Astrocyte (in vitro differentiated cells and primary cell): ENCODE measurements around the gene VAV2. TPM values are rescaled to one million over a fixed set of nuclear protein-coding genes. Genes with fewer than 3 reads are reported as not detected.
A peak's percentile ranks its signal among the peaks of the same experiment; 100 is the strongest.

ENCODE experiments used
- DNase-seq: peaks from one replicate; pipeline ENCODE4 v3.0.0-alpha.2; 2010; ENCODE audit warnings: low read depth
- FAIRE-seq: peaks from 2 replicates; lab custom pipeline; 2011; peaks lifted over from hg19 to GRCh38; lab: Jason Lieb, UNC
- H2AFZ ChIP-seq: 2 replicates; pipeline ENCODE4 v1.6.0; 2012; ENCODE audit warnings: low read depth, low read length, inconsistent platforms
- H3K27ac ChIP-seq: 2 replicates; pipeline ENCODE4 v1.5.1; 2011; ENCODE audit warnings: low read depth, low read length, inconsistent platforms
- H3K27me3 ChIP-seq: 2 replicates; pipeline ENCODE4 v1.6.0; 2011; ENCODE audit warnings: low read length, inconsistent platforms; ENCODE audit not compliant: insufficient read depth
- H3K36me3 ChIP-seq: 2 replicates; pipeline ENCODE4 v1.5.1; 2011; ENCODE audit warnings: low read length, inconsistent platforms; ENCODE audit not compliant: insufficient read depth
- H3K4me1 ChIP-seq: 2 replicates; pipeline ENCODE4 v1.5.1; 2011; ENCODE audit warnings: low read length, inconsistent platforms; ENCODE audit not compliant: insufficient read depth
- H3K4me2 ChIP-seq: 2 replicates; pipeline ENCODE4 v1.6.0; 2012; ENCODE audit warnings: low read length, inconsistent platforms
- H3K4me3 ChIP-seq: 2 replicates; pipeline ENCODE4 v1.5.1; 2011; ENCODE audit warnings: low read depth, mild to moderate bottlenecking, low read length, inconsistent platforms; ENCODE audit not compliant: insufficient read depth
- H3K79me2 ChIP-seq: 2 replicates; pipeline ENCODE4 v1.6.0; 2012; ENCODE audit warnings: mild to moderate bottlenecking, low read length, inconsistent platforms; ENCODE audit not compliant: insufficient read depth
- H3K9ac ChIP-seq: 2 replicates; pipeline ENCODE4 v1.6.0; 2012; ENCODE audit warnings: mild to moderate bottlenecking, low read length, inconsistent platforms
- H3K9me3 ChIP-seq: 2 replicates; pipeline ENCODE4 v1.5.1; 2012; ENCODE audit warnings: low read depth, mild to moderate bottlenecking, low read length, inconsistent platforms; ENCODE audit not compliant: insufficient read depth
- H4K20me1 ChIP-seq: 2 replicates; pipeline ENCODE4 v1.6.0; 2012; ENCODE audit warnings: low read length, inconsistent platforms; ENCODE audit not compliant: insufficient read depth
- H3K27ac Mint-ChIP-seq: one replicate; pipeline ENCODE4 v1.8.0; 2021; ENCODE audit warnings: mild to moderate bottlenecking, mixed read lengths; ENCODE audit not compliant: unreplicated experiment
- H3K27me3 Mint-ChIP-seq: one replicate; pipeline ENCODE4 v1.8.0; 2021; ENCODE audit warnings: low read depth, mixed read lengths; ENCODE audit not compliant: unreplicated experiment
- H3K36me3 Mint-ChIP-seq: one replicate; pipeline ENCODE4 v1.8.0; 2021; ENCODE audit warnings: low read depth, mixed read lengths; ENCODE audit not compliant: unreplicated experiment
- H3K4me1 Mint-ChIP-seq: one replicate; pipeline ENCODE4 v1.8.0; 2021; ENCODE audit warnings: low read depth, mixed read lengths; ENCODE audit not compliant: unreplicated experiment
- H3K4me3 Mint-ChIP-seq: one replicate; pipeline ENCODE4 v1.8.0; 2021; ENCODE audit warnings: mild to moderate bottlenecking, moderate library complexity, mixed read lengths; ENCODE audit not compliant: unreplicated experiment
- H3K9me3 Mint-ChIP-seq: one replicate; pipeline ENCODE4 v1.8.0; 2021; ENCODE audit warnings: mild to moderate bottlenecking, mixed read lengths; ENCODE audit not compliant: unreplicated experiment
- EZH2 ChIP-seq: IDR thresholded peaks from 2 replicates; pipeline ENCODE4 v1.6.1; 2012; ENCODE audit warnings: mild to moderate bottlenecking, low read length, inconsistent platforms; ENCODE audit not compliant: insufficient read depth
- total RNA-seq: library from RNA; stranded (reverse); gene quantifications from 2 replicates; pipeline ENCODE4 v1.2.1, GENCODE V29; 2021
- TF ChIP-seq, protein P1 (sequence below): IDR thresholded peaks from 2 replicates; pipeline ENCODE4 v1.5.1; 2011; ENCODE audit warnings: low read depth, mild to moderate bottlenecking, inconsistent platforms, low read length, moderate library complexity; ENCODE audit not compliant: insufficient read depth

VAV2 gene
- total RNA-seq, 1 donor from 2014 or later: 36.5 TPM

DNA sequence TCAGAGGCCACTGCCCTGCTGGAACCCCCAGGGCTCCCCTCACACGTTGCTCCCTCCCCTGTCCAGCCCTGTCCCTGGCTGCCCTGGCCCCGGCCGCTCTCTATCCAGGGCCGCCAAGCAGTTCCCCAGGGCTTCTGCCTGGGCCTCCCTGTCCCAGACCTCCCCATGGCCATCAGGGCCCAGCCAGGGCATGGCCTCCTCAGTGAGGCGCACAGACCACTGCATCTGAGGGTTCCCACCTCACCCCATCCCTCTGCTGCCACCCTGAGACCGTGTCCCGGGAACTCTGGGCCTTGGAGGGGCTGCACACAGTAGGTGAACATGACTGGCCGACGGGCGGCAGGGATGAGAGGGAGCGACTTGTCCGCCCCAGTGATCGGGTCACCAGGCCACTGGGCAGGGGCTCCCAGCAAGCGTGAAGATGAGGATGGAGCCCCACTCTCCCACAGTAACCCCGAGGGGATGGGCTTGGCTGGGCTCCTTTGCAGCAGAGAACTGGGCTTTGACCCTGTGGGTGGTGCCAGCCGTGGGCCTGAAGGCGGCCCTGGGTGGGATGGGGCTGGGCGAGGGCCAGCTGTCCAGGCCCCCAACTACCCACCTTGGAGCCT, 145.5 kb downstream of the VAV2 start:
- Histone ChIP-seq H4K20me1 (peaks cover 32% of the 10 kb centered on the region), H3K9me3 (no peaks in the 10 kb centered on the region), H3K4me1 (peaks cover 14% of the 10 kb centered on the region), H2AFZ (no peak overlapping the region), H3K9ac (no peak overlapping the region), H3K79me2 (peaks cover 60% of the 10 kb centered on the region), H3K4me2 (no peak overlapping the region), H3K27ac (no peak overlapping the region), H3K4me3 (no peak overlapping the region), H3K36me3 (no peaks in the 10 kb centered on the region), H3K27me3 (no peaks in the 10 kb centered on the region)
- Mint-ChIP-seq H3K4me3 (no peak overlapping the region), H3K4me1 (peaks cover 7% of the 10 kb centered on the region), H3K9me3 (no peaks in the 10 kb centered on the region), H3K27me3 (no peaks in the 10 kb centered on the region), H3K36me3 (peaks cover 14% of the 10 kb centered on the region), H3K27ac (no peak overlapping the region)
- no peak for TF ChIP-seq EZH2
- TF ChIP-seq, protein P1, sequence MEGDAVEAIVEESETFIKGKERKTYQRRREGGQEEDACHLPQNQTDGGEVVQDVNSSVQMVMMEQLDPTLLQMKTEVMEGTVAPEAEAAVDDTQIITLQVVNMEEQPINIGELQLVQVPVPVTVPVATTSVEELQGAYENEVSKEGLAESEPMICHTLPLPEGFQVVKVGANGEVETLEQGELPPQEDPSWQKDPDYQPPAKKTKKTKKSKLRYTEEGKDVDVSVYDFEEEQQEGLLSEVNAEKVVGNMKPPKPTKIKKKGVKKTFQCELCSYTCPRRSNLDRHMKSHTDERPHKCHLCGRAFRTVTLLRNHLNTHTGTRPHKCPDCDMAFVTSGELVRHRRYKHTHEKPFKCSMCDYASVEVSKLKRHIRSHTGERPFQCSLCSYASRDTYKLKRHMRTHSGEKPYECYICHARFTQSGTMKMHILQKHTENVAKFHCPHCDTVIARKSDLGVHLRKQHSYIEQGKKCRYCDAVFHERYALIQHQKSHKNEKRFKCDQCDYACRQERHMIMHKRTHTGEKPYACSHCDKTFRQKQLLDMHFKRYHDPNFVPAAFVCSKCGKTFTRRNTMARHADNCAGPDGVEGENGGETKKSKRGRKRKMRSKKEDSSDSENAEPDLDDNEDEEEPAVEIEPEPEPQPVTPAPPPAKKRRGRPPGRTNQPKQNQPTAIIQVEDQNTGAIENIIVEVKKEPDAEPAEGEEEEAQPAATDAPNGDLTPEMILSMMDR: no peak
- no peak for DNase-seq
- FAIRE-seq: no peak

DNA sequence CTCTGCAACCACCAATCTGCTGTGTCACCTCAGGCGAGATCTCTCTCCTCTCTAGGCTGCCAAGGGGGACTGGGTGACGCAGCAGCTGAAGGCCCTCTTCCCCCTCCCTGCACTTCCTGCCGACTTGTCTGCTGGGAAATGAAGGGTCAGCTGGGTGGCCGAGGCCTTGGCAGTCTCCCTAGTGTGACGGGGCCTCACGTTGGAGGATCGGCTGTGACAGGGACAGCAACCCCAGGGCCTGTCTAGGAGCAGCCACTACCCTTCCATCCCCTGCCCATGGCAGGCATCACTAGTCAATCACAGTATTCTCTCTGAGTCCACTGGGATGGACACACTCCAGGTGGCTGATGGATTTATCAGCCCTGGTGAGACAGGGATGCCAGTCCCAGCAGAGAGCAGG, 146.7 kb downstream of the VAV2 start:
- Histone ChIP-seq H3K36me3 (no peaks in the 10 kb centered on the region), H3K4me2 (peak overlapping the region; percentile 19), H3K79me2 (peaks cover 50% of the 10 kb centered on the region), H3K4me1 (peaks cover 14% of the 10 kb centered on the region), H3K4me3 (no peak overlapping the region), H4K20me1 (peaks cover 32% of the 10 kb centered on the region), H3K9ac (peak overlapping the region; percentile 36), H2AFZ (peak overlapping the region; percentile 37), H3K9me3 (no peaks in the 10 kb centered on the region), H3K27me3 (no peaks in the 10 kb centered on the region), H3K27ac (peak overlapping the region; percentile 48)
- no peaks in the 10 kb centered on the region for H3K27me3 Mint-ChIP-seq
- FAIRE-seq (no peak), DNase-seq (peak; percentile 70)
- H3K27ac Mint-ChIP-seq: no peak overlapping the region
- TF ChIP-seq EZH2: no peak
- TF ChIP-seq, protein P1: no peak
- H3K4me1 Mint-ChIP-seq: peaks cover 7% of the 10 kb centered on the region
- no peaks in the 10 kb centered on the region for H3K9me3 Mint-ChIP-seq
- no peak overlapping the region for H3K4me3 Mint-ChIP-seq
- H3K36me3 Mint-ChIP-seq: peaks cover 13% of the 10 kb centered on the region

DNA sequence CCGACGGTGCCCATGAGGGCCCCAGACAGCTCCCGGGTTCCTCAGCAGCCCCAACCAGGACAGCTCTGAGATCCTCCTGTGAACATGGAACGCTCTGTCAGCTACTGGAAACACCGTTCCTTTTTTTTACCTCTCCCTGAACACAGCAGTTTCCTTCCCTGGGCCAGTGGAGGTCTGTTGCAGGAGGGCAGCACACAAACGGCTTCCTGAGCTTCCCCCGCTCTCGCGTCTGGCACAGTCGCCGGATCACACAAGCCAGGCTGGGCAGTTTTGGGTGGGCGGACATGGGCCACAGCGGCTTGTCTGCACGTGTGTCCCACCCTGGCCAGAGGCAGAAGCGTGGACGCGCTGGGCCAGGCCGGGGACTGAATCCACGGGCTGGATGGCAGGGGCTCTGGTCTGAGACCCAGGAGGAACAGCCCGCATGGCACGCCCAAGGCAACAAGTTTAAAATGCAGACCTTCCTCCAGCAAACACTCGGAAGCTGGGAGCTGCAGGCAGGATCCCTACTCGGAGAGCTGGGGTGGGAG, 147.2 kb downstream of the VAV2 start:
- FAIRE-seq (no peak), DNase-seq (no peak)
- H3K4me3 ChIP-seq: no peak overlapping the region
- H3K27me3 ChIP-seq: no peaks in the 10 kb centered on the region
- no peaks in the 10 kb centered on the region for H3K36me3 ChIP-seq
- peaks cover 14% of the 10 kb centered on the region for H3K4me1 ChIP-seq
- H4K20me1 ChIP-seq: peaks cover 32% of the 10 kb centered on the region
- H3K27ac ChIP-seq: peak overlapping the region; percentile 48
- H3K9ac ChIP-seq: peak overlapping the region; percentile 36
- peaks cover 11% of the 10 kb centered on the region for H3K4me1 Mint-ChIP-seq
- peaks cover 10% of the 10 kb centered on the region for H3K36me3 Mint-ChIP-seq
- H3K9me3 Mint-ChIP-seq: no peaks in the 10 kb centered on the region
- no peaks in the 10 kb centered on the region for H3K9me3 ChIP-seq
- H3K4me2 ChIP-seq: peak overlapping the region; percentile 19
- H3K4me3 Mint-ChIP-seq: peak overlapping the region; percentile 60
- no peaks in the 10 kb centered on the region for H3K27me3 Mint-ChIP-seq
- no peak overlapping the region for H2AFZ ChIP-seq
- no peak overlapping the region for H3K27ac Mint-ChIP-seq
- TF ChIP-seq, protein P1: no peak
- no peak for TF ChIP-seq EZH2
- peaks cover 49% of the 10 kb centered on the region for H3K79me2 ChIP-seq
